ENCODE results near the gene ASH1L. TPM values are rescaled to one million over a fixed set of nuclear protein-coding genes. Genes with fewer than 3 reads are reported as not detected.
"Not testable (repeated sequence)": the region's sequence is repeated elsewhere in the genome, so short reads cannot be mapped to it uniquely, and the experiment has no call there.

ASH1L gene
- polyA plus RNA-seq, 1 experiment = 30.6 TPM

DNA sequence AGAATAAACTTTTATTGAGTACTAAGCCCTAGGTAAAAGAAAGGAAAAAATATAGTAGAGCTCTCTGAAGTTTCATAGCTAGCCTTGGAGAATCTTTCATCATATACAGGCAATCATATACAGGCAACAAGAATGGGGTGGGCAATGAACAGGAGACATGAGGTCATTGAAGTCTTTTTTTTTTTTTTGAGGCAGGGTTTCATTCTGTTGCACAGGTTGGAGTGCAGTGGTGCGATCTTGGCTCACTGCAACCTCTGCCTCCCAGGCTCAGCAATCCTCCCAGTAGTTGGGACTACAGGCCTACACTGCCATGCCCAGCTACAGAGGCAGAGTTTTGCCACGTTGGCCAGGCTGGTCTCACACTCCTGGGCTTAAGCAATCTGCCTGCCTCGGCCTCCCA, 219.8 kb downstream of the ASH1L start:
- TF ChIP-seq, protein P1, sequence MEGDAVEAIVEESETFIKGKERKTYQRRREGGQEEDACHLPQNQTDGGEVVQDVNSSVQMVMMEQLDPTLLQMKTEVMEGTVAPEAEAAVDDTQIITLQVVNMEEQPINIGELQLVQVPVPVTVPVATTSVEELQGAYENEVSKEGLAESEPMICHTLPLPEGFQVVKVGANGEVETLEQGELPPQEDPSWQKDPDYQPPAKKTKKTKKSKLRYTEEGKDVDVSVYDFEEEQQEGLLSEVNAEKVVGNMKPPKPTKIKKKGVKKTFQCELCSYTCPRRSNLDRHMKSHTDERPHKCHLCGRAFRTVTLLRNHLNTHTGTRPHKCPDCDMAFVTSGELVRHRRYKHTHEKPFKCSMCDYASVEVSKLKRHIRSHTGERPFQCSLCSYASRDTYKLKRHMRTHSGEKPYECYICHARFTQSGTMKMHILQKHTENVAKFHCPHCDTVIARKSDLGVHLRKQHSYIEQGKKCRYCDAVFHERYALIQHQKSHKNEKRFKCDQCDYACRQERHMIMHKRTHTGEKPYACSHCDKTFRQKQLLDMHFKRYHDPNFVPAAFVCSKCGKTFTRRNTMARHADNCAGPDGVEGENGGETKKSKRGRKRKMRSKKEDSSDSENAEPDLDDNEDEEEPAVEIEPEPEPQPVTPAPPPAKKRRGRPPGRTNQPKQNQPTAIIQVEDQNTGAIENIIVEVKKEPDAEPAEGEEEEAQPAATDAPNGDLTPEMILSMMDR (IDR thresholded peaks at IDR 0.05; ENCODE audit: low read depth, low read length) = no peak
- ChIA-PET POLR2A (no interaction called here), CTCF (interaction anchor here (0.9 kb wide), 1 partner anchor 21 kb away, joined by 5 read pairs; no protein-coding TSS in a partner anchor)

DNA sequence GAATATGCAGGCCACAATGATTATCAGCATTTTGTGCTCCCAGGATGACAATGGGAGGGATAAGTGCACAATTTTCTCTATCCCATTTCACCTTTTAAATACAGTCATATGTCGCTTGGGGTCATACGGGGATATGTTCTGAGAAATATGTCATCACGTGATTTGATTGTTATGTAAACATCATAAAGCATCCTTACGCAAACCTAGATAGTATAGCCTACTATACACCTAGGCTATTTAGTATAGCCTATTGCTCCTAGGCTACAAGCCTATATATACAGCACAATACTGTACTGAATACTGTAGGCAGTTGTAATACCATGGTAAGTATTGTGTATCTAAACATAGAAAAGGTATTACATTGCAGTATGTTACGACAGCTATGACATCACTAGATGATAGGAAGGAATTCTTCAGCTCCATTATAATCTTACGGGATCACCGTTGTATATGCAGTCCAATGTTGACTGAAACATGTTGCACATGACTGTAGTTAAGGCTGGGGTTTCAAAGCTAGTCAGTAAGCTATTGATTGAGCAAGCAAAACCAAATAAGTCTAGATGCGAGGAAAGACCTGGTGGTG, 223.0 kb downstream of the ASH1L start:
- POLR2A ChIA-PET = no interaction called here
- Histone ChIP-seq H3K4me3 (ENCODE audit: low read depth, low read length) (no peak overlapping the region), H3K27me3 (ENCODE audit: control insufficient read depth, insufficient read depth, low read length) (no peaks in the 10 kb centered on the region), H3K27ac (ENCODE audit: low read depth, low read length) (no peak overlapping the region), H3K9me3 (ENCODE audit: control insufficient read depth, insufficient read depth, low read length) (no peaks in the 10 kb centered on the region)
- TF ChIP-seq, protein P1 (IDR thresholded peaks at IDR 0.05; ENCODE audit: low read depth, low read length) = no peak
- CTCF ChIA-PET = interaction anchor here (2.3 kb wide), 1 partner anchor 89 kb away, joined by 12 read pairs; no protein-coding TSS in a partner anchor
- DNase-seq (ENCODE audit: low read depth, low spot score) = no peak

More for the DNA sequence above, 219.8 kb downstream of the ASH1L start:
- H3K27ac ChIP-seq (ENCODE audit: low read depth, low read length) = no peak overlapping the region
- H3K27me3 ChIP-seq (ENCODE audit: control insufficient read depth, insufficient read depth, low read length) = no peaks in the 10 kb centered on the region
- no peak for DNase-seq (ENCODE audit: low read depth, low spot score)
- H3K4me3 ChIP-seq (ENCODE audit: low read depth, low read length) = no peak overlapping the region
- no peaks in the 10 kb centered on the region for H3K9me3 ChIP-seq (ENCODE audit: control insufficient read depth, insufficient read depth, low read length)

DNA sequence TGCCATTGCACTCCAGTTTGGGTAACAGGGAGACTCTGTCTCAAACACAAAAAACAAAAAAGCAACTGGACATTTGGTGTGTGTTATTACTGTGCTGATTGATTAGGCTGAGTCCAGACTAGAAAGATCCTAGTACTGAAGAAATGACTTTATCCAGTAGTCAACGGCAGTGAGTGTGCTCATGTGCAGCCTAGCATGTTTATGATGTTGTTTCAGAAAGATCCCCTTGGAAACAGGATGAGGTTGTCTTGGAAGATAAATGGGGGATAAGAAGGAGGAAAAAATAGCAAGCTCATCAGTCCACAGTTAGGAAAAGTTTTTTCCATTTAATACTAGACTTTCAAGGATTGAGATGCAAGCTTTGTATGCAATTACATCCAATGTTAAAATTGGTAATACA, 227.6 kb downstream of the ASH1L start:
- POLR2A ChIA-PET = no interaction called here
- no peak for DNase-seq (ENCODE audit: low read depth, low spot score)
- CTCF ChIA-PET = interaction anchor here (0.9 to 2.3 kb wide), 4 partner anchors 12 to 340 kb away, joined by 3 to 8 read pairs (median 5); no protein-coding TSS in a partner anchor

DNA sequence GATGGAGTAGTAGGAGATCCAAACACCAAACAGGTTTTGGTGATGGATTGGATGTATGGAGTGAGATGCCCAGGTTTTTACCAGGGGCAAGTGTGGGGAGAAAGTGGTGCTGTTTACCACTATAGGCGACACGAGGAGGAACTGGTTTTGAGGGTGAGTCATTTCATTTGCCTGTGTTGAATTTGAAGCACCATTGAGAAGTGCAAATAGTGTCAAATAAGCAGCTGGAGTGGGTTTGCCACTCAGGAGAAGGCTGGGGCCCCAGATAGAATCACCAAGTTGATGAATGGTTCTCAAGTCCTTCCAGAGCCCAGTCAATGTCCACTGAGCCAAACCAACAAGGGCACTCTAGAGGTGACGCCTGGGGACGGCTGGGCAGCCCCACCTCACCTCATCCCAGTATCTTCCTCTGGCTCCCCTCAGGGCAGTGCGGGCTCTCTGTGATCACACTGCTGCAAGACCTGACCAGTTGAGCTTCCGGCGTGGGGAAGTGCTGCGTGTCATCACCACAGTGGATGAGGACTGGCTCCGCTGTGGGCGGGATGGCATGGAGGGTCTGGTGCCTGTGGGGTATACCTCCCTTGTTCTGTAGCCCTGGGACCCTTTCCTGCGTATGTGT, 232.5 kb downstream of the ASH1L start:
- DNase-seq (ENCODE audit: low read depth, low spot score) = no peak
- ChIA-PET CTCF (no interaction called here), POLR2A (interaction anchor here (0.5 kb wide), 1 partner anchor 14 kb away, joined by 3 read pairs; no protein-coding TSS in a partner anchor)
- Histone ChIP-seq H3K4me3 (ENCODE audit: low read depth, low read length) (no peak overlapping the region), H3K27ac (ENCODE audit: low read depth, low read length) (no peak overlapping the region), H3K27me3 (ENCODE audit: control insufficient read depth, insufficient read depth, low read length) (no peaks in the 10 kb centered on the region), H3K9me3 (ENCODE audit: control insufficient read depth, insufficient read depth, low read length) (no peaks in the 10 kb centered on the region)
- TF ChIP-seq, protein P1 (IDR thresholded peaks at IDR 0.05; ENCODE audit: low read depth, low read length) = no peak

More for the DNA sequence above, 227.6 kb downstream of the ASH1L start:
- no peaks in the 10 kb centered on the region for H3K9me3 ChIP-seq (ENCODE audit: control insufficient read depth, insufficient read depth, low read length)
- H3K27me3 ChIP-seq (ENCODE audit: control insufficient read depth, insufficient read depth, low read length) = no peaks in the 10 kb centered on the region
- H3K4me3 ChIP-seq (ENCODE audit: low read depth, low read length) = no peak overlapping the region
- TF ChIP-seq, protein P1 (IDR thresholded peaks at IDR 0.05; ENCODE audit: low read depth, low read length) = no peak
- H3K27ac ChIP-seq (ENCODE audit: low read depth, low read length) = no peak overlapping the region

DNA sequence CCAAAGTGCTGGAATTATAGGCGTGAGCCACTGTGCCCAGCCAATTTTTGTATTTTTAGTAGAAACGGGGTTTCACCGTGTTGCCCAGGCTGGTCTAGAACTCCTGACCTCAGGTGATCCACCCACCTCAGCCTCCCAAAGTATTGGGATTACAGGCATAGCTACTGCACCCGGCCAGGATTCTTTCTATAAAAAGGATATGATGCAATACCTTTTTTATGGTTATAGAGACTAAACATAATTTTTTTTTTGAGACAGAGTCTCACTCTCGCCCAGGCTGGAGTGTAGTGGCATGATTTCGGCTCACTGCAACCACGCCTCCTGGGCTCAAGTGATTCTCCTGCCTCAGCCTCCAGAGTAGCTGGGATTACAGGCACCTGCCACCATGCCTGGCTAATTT, 233.7 kb downstream of the ASH1L start:
- H3K9me3 ChIP-seq (ENCODE audit: control insufficient read depth, insufficient read depth, low read length); POLR2A ChIA-PET; H3K4me3 ChIP-seq (ENCODE audit: low read depth, low read length); H3K27ac ChIP-seq (ENCODE audit: low read depth, low read length); H3K27me3 ChIP-seq (ENCODE audit: control insufficient read depth, insufficient read depth, low read length); DNase-seq (ENCODE audit: low read depth, low spot score): not testable (repeated sequence)
- CTCF ChIA-PET = interaction anchor here (1.6 kb wide), 1 partner anchor 79 kb away, joined by 4 read pairs; no protein-coding TSS in a partner anchor
